Measurements from ENCODE around the gene WNT9A. TPM values are rescaled to one million over a fixed set of nuclear protein-coding genes. Genes with fewer than 3 reads are reported as not detected.
"Not testable (repeated sequence)": the region's sequence is repeated elsewhere in the genome, so short reads cannot be mapped to it uniquely, and the experiment has no call there.

The WNT9A gene
- total and polyA plus RNA-seq, 5 donors: 0.60 to 1.8 (median 0.71) TPM

DNA sequence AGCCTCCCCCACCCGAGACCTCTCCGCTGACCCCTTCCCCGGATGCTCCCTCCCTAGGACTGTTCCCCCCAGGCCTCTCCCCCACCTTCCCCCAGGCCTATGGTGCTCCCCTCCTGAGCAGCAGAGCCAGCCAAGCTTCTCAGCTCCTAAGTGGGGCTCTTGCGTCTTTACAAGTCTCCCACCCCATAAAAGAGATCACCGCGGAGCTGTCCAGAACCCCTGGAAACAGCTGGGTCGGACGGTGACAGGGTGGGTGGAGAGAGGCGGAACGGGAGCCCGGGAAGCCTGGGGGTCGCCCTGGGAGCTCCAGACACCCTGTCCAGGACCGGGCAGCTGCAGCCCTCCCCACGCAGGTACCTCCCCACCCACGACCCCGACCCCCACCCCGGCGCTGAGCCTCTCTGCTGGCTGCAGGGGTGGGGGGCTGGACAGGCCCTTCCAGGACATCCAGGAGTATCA is 61.2 kb downstream of the WNT9A start:
- Histone ChIP-seq H3K4me1 (ENCODE audit: control insufficient read depth, insufficient read depth, low read length) (no peaks in the 10 kb centered on the region), H3K27ac (ENCODE audit: low read length) (peak overlapping the region; percentile 22), H3K27me3 (ENCODE audit: control insufficient read depth, insufficient read depth) (no peaks in the 10 kb centered on the region), H3K9me3 (ENCODE audit: control insufficient read depth, low read length) (no peaks in the 10 kb centered on the region), H3K4me3 (ENCODE audit: low read length) (peak overlapping the region; percentile 58)
- DNase-seq (peak in 2 of 3 donors; percentile 58 to 72), ATAC-seq (no peak)
- intact Hi-C loops (cut with DNase I): no loop called here
- WGBS: 12% methylated on average over 18 of the region's 18 CpGs

DNA sequence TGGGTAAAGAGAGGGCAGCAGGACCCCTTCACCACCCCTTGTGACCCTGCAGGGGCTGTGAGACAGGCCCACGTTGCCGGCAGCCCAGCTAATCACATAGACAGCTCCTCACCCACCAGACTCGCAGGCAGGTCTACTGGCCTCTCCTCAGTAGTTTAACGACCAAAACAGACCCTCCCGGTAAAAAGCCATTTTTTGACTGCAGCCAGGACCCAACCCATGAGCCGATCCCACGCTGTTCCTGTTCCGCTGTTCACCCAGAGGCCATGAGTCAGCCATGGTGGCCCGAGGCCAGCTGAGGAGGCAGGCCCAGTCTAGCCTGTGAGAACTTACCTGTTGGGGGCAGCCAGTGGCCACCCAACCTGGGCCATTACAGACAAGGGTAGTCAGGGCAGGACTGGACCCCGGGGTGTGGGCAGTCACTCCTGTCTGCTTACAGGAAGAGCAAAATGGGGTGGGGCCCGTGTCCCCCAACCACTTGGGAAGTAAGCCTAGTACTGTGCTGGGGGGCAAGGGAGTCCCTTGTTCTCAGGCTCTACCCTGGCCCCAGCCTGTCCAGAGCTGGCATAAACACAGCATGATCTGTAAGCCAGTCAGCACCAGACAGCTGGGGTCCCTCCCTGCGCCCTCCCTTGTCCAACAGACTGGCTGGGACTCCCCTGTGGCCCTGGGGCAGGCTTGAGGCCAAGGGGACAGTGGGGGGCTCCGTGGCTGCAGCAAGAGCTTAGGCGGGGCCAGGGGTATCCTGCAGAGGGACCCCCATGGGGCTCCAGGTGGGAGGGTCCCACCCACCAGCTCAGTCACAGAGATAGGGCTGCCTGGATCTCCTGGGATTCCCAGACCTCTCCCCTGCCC is 61.9 kb downstream of the WNT9A start:
- ATAC-seq: peak; percentile 6 to 54
- intact Hi-C loops (cut with DNase I): no loop called here
- no peaks in the 10 kb centered on the region for H3K27me3 ChIP-seq (ENCODE audit: control insufficient read depth, insufficient read depth)
- peak; percentile 86 to 93 (median 88) for DNase-seq
- no peaks in the 10 kb centered on the region for H3K4me1 ChIP-seq (ENCODE audit: control insufficient read depth, insufficient read depth, low read length)
- no peak overlapping the region for H3K27ac ChIP-seq (ENCODE audit: low read length)
- WGBS: 47% methylated on average over 14 of the region's 14 CpGs
- H3K9me3 ChIP-seq (ENCODE audit: control insufficient read depth, low read length): no peaks in the 10 kb centered on the region
- H3K4me3 ChIP-seq (ENCODE audit: low read length): no peak overlapping the region

DNA sequence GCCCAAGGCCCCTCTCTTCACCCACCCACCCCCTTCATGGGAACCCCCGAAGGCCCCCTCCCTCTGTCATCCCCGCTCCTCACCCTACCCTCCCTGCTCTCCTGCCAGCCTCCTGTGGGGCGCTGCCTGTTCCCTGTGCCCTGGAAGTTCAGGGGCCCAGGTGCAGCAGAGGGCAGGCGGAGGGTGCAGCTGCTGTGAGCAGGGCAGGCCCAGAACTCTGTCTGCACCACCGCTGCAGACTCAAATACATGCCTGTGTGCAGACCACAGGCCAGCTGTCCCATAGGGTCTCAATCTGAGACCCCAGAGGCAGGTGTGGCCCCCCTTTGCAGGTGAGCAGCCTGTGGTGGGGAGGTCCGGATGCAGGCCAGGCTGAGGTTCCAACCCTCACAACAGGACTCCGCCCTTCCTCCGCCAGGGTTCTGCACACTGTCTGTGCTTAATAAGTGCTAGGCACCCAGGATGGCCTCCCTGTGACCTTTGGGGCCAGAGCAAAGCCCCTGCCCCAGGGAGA is 62.5 kb downstream of the WNT9A start:
- intact Hi-C loops (cut with DNase I): no loop called here
- Histone ChIP-seq H3K4me1 (ENCODE audit: control insufficient read depth, insufficient read depth, low read length) (no peaks in the 10 kb centered on the region), H3K27ac (ENCODE audit: low read length) (no peak overlapping the region), H3K4me3 (ENCODE audit: low read length) (no peak overlapping the region), H3K27me3 (ENCODE audit: control insufficient read depth, insufficient read depth) (no peaks in the 10 kb centered on the region), H3K9me3 (ENCODE audit: control insufficient read depth, low read length) (no peaks in the 10 kb centered on the region)
- WGBS: 91% methylated on average over 8 of the region's 8 CpGs
- DNase-seq (peak in 2 of 3 donors; percentile 62 to 63), ATAC-seq (no peak)

- Histone ChIP-seq H3K27me3 (ENCODE audit: control insufficient read depth, insufficient read depth) (no peaks in the 10 kb centered on the region), H3K4me1 (ENCODE audit: control insufficient read depth, insufficient read depth, low read length) (no peaks in the 10 kb centered on the region), H3K27ac (ENCODE audit: low read length) (no peak overlapping the region), H3K9me3 (ENCODE audit: control insufficient read depth, low read length) (no peaks in the 10 kb centered on the region), H3K4me3 (ENCODE audit: low read length) (no peak overlapping the region)
- intact Hi-C loops (cut with DNase I): no loop called here
- no peak for ATAC-seq
- WGBS: 88% methylated on average over 15 of the region's 15 CpGs
- peak in 2 of 3 donors; percentile 50 to 52 for DNase-seq
Observed at GRCh38 chr1:227884370-227885134, 63.2 kb downstream of the WNT9A start.

DNA sequence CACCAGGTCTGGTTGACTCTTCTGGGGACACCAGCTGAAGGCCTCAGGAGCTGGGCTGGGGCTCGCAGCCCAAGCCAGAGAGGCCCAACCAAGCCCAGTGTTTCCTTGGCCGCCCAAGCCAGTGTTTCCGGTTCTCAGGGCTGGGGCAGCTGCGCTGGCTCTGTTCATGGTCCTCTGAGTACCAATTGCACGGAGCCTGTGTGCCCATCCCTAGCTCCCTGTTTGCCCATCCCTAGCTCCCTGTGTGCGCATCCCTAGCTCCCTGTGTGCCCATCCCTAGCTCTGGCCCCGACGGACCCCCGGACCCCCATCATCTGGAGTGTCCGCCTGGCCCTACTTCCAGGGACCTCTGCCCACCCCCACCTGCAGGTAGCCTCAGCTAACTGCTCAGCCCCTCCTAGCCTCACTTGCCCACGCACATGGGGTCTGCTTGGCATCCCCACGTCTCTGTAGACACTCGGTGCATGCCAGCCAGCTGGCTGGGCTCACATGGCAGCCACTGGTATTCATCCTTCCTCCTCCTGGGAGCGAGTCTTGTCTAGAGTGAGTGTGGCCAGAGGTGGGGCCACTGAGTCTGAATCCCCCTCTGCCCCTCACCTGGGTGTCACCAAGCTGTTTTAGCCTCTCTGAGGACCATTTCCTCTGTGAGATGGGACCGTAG is 64.0 kb downstream of the WNT9A start:
- Histone ChIP-seq H3K27ac (ENCODE audit: low read length) (no peak overlapping the region), H3K9me3 (ENCODE audit: control insufficient read depth, low read length) (no peaks in the 10 kb centered on the region), H3K4me1 (ENCODE audit: control insufficient read depth, insufficient read depth, low read length) (no peaks in the 10 kb centered on the region), H3K4me3 (ENCODE audit: low read length) (no peak overlapping the region), H3K27me3 (ENCODE audit: control insufficient read depth, insufficient read depth) (no peaks in the 10 kb centered on the region)
- DNase-seq: peak in 1 of 3 donors; percentile 44
- 92% methylated on average over 15 of the region's 15 CpGs for WGBS
- no peak for ATAC-seq
- intact Hi-C loops (cut with DNase I): no loop called here

DNA sequence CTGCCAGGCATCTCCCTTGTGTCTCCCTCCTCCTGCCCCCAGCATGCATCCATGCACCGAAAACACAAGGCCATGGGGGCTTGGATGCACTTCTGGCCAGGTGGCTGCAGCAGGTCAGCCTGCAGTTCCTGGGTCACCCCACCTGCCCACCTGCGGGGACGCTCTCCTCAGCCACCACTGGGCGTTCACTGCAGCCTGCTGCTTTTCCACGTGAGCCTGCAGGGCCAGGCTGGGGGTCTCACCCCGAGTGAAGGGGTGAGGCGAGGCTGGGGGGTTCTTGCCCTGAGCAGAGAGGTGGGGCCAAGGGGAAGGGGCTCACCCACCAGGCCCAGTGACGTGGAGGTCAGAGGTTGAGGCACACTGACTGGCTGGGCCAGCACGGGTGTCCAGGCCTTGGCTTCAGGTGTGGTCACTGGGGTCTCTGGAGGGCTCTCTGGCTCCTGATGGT is 64.6 kb downstream of the WNT9A start:
- no peaks in the 10 kb centered on the region for H3K9me3 ChIP-seq (ENCODE audit: control insufficient read depth, low read length)
- H3K4me1 ChIP-seq (ENCODE audit: control insufficient read depth, insufficient read depth, low read length): no peaks in the 10 kb centered on the region
- H3K27ac ChIP-seq (ENCODE audit: low read length): no peak overlapping the region
- ATAC-seq (no peak), DNase-seq (peak in 1 of 3 donors; percentile 42)
- intact Hi-C loops (cut with DNase I): no loop called here
- WGBS: 88% methylated on average over 9 of the region's 9 CpGs
- H3K27me3 ChIP-seq (ENCODE audit: control insufficient read depth, insufficient read depth): no peaks in the 10 kb centered on the region
- H3K4me3 ChIP-seq (ENCODE audit: low read length): no peak overlapping the region

DNA sequence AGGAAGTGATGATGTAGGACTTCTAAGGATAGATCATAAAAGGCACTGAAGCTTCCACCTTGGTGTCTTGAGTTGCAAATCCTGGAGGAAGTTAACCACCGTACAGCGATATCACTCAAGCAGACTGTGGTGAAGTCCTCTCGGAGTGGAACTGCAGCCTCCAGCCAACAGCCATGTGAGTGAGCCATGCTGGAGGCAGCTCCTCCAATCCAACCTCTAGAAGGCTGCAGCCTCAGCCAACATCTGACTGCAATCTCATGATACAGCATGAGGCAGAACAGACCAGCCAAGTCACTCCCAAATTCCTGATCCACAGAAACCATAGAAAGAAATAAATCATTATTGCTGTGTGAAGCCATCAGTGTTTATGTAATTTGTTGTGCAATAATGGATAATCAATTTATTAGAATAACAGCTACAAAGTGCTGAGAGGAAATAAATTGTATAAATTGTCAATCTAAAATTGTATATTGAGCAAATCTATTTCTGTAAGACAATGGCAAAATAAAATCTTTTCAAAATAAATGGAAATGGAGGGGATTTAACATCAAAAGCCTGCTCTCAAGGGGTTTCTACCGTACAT is 67.3 kb downstream of the WNT9A start:
- Histone ChIP-seq H3K4me1 (ENCODE audit: control insufficient read depth, insufficient read depth, low read length) (no peaks in the 10 kb centered on the region), H3K9me3 (ENCODE audit: control insufficient read depth, low read length) (no peaks in the 10 kb centered on the region), H3K27me3 (ENCODE audit: control insufficient read depth, insufficient read depth) (no peaks in the 10 kb centered on the region), H3K27ac (ENCODE audit: low read length) (no peak overlapping the region), H3K4me3 (ENCODE audit: low read length) (no peak overlapping the region)
- intact Hi-C loops (cut with DNase I): no loop called here
- no peak for DNase-seq
- no peak for ATAC-seq
- 52% methylated on average over 4 of the region's 4 CpGs for WGBS

DNA sequence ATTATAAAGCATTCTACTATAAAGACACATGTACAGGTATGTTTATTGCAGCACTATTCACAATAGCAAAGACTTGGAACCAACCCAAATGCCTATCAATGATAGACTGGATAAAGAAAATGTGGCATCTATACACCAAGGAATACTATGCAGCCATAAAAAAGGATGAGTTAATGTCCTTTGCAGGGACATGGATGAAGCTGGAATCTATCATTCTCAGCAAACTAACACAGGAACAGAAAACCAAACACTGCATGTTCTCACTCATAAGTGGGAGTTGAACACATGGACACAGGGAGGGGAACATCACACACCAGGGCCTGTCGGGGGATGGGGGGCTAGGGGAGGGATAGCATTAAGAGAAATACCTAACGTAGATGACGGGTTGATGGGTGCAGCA is 69.9 kb downstream of the WNT9A start:
- ATAC-seq; intact Hi-C loops (cut with DNase I); H3K4me1 ChIP-seq (ENCODE audit: control insufficient read depth, insufficient read depth, low read length); H3K9me3 ChIP-seq (ENCODE audit: control insufficient read depth, low read length); H3K27me3 ChIP-seq (ENCODE audit: control insufficient read depth, insufficient read depth); DNase-seq; H3K27ac ChIP-seq (ENCODE audit: low read length); H3K4me3 ChIP-seq (ENCODE audit: low read length): not testable (repeated sequence)
- WGBS: 90% methylated on average over 3 of the region's 3 CpGs

DNA sequence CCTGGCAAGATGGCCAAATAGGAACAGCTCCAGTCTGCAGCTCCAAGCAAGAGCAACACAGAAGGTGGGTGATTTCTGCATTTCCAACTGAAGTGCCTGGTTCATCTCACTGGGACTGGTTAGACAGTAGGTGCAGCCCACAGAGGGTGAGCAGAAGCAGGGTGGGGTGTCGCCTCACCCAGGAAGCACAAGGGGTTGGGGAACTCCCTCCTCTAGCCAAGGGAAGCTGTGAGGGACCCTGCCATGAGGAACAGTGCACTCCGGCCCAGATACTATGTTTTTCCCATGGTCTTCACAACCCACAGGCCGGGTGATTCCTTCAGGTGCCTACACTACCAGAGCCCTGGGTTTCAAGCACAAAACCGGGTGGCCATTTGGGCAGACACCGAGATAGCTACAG is 75.8 kb downstream of the WNT9A start:
- H3K4me3 ChIP-seq (ENCODE audit: low read length); intact Hi-C loops (cut with DNase I); ATAC-seq; H3K4me1 ChIP-seq (ENCODE audit: control insufficient read depth, insufficient read depth, low read length); H3K9me3 ChIP-seq (ENCODE audit: control insufficient read depth, low read length); H3K27ac ChIP-seq (ENCODE audit: low read length); DNase-seq; H3K27me3 ChIP-seq (ENCODE audit: control insufficient read depth, insufficient read depth): not testable (repeated sequence)
- whole genome bisulfite sequencing: 85% methylated on average over 5 of the region's 5 CpGs

GRCh38 chr1:227870366-227870765 is 77.4 kb downstream of the WNT9A start:
- Histone ChIP-seq H3K27me3 (ENCODE audit: control insufficient read depth, insufficient read depth) (no peaks in the 10 kb centered on the region), H3K4me3 (ENCODE audit: low read length) (no peak overlapping the region), H3K27ac (ENCODE audit: low read length) (no peak overlapping the region), H3K4me1 (ENCODE audit: control insufficient read depth, insufficient read depth, low read length) (no peaks in the 10 kb centered on the region), H3K9me3 (ENCODE audit: control insufficient read depth, low read length) (no peaks in the 10 kb centered on the region)
- ATAC-seq (no peak), DNase-seq (no peak)
- 69% methylated on average over 3 of the region's 3 CpGs for WGBS
- intact Hi-C loops (cut with DNase I): no loop called here

All from right cardiac atrium (tissue), 5 donors.